HG02884 (cell line): Measurements from ENCODE around the gene GRIN2A.

ENCODE experiments used
- ATAC-seq: cut with Tn5 transposase; IDR thresholded peaks from one replicate; pipeline ENCODE4 v1.9.1; 2021; ENCODE audit warnings: mild to moderate bottlenecking, moderate library complexity; ENCODE audit not compliant: unreplicated experiment

Gene GRIN2A

DNA sequence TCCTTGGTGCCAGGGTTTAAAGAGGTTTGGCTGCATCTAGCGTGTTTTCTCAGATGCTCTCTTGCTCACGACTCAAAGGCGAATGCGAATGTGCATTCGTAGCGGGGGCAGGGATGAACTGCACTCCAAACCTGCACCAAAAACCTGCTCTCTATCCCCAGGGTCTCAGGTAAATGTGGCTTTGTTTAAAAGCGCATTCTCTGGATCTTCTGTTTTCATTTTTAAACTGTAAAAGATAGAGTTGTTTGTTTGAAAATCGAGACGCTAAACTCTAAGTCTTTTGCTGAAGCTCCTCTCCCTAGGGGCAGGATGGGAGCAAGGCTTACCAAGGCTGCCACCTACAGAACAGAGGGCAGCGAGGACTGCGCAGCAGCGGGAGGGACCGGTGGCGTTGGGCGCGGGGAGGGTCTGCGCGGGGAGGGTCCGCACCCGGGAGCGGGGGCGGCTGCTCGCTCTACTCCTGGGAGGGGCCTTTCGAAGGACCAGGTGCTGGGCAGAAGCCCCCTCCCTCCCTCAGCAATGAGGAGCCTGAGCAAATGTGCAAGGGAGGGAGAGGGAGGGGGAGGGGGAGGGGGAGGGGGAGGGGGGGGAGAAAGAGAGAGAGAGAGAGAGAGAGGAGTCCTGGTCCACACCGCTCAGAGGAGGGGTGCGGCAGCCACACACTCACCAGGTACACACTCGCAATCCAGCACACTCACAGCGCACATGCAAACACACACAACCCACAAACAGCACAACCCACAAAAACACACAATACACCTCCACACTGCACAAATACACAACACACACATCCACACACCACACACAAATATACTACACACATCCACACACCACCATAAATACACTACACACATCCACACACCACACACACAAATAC lies 142.8 kb downstream of the GRIN2A start:
- no peak for ATAC-seq

DNA sequence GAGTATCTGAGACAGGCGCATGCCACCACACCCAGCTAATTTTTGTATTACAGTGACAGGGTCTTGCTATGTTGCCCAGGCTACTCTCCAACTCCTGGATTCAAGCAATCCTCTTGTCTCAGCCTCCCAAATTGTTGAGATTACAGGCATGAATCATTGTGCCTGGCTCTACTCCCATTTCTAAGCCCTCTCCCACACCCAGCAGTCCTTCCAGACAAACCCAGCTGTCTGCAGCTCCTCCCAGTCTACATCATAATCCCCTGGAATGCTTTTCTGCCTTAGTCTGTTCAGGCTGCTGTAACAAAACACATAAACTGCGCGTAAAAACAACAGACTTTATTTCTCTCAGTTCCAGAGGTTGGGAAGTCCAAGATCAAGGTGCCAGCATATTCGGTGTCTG lies 144.5 kb downstream of the GRIN2A start:
- ATAC-seq, result no peak

- ATAC-seq, result no peak
These were observed 145.3 kb downstream of the GRIN2A start for GRCh38 chr16:10036956-10037355.

DNA sequence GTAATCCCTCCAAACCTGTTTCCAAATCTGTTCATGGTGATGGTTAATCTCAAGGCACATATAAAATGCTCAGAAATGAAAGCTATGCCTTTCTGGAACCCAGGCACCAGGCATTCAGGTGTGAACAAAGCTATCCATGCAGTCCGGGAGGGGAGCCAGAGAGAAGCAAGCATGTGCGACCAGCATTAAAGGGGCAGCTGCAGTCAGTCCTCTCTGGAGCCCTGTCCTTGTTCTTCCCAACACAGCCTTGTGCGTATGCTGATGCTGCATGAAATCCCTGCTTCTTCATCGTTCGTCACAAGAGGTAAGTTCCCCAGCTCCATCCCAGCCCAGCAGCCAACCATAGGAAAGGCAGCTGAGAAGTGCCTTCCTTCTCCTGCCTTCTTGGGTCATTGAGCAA lies 148.7 kb downstream of the GRIN2A start:
- no peak for ATAC-seq

DNA sequence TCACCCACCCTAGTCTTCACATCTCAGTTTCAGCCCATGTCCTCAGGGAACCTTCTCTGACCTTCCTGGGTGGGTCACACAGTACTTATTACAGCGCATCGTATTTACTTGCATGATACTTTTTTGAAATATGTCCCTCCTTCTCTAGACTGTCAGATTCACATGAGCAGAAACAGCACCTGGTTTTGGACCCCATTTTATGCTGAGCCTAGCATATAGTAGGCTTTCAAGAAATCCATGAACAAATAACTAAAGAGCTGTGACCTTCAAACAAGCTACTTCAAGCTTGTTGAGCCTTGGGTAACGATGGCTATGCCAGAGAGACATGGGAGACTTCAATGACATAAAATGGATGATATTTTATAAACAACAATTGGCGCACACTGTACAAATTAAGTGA lies 150.3 kb downstream of the GRIN2A start:
- ATAC-seq, result no peak

GRCh38 chr16:10031473-10031872 lies 150.8 kb downstream of the GRIN2A start:
- ATAC-seq, result no peak

- no peak for ATAC-seq
These were observed 153.6 kb downstream of the GRIN2A start for GRCh38 chr16:10028644-10029043.

- ATAC-seq, result no peak
These were observed 154.7 kb downstream of the GRIN2A start for GRCh38 chr16:10027553-10027952.

DNA sequence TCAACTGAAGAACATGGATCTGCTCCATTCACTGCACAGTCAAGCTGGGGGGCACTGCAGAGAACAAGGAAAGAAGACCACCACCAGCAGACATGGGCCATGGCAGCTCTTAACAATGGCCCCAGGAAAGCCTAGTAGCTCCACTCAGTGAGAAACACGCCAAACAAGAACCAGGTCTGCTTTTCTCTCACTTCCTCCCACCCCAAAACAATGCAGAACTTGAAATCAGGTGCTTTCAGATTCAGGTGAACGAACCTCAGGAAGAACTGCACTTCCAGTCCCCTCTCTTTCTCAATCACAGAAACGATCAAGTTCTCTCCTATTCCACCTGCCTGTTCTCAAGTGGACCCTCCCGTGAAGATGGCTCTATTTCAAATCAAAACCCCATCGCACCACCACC lies 155.6 kb downstream of the GRIN2A start:
- no peak for ATAC-seq

DNA sequence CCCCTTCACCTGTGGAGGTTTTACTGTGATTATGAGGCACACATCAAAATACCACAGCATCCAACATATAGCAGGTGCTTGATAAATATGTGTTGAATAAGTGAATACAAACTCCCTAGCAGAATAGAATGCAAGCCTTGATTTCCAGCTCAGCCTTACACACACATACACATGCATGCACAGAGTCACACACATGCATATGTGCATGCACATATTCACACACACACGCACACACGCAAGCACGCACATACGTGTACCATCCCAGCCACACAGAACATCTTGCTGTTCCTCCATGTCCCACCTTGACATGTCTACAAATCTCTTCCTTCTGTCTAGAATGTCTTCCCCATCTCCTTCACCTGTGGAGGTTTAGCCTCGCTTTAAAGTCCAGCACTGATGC lies 160.1 kb downstream of the GRIN2A start:
- no peak for ATAC-seq

DNA sequence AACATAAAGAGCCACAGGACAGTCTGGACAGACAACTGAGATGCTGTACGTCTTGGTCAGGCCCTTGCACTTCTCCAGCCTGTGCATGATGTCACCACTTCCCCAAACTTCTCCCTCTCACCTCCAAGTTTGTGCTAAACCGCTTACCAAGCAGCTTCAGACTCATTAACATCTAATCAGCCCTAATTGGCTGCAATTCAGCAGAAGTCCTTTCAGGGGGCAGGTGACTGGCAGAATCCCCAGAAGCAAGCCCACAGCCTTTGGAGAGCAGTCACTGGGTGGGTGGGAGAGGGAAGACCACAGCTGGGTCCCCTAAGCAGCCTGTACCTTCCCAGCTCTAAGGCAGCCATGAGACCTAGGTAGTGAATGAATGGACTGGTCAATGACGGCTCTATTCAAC lies 161.4 kb downstream of the GRIN2A start:
- ATAC-seq, result no peak

- no peak for ATAC-seq
These were observed 165.5 kb downstream of the GRIN2A start for GRCh38 chr16:10016752-10017151.

DNA sequence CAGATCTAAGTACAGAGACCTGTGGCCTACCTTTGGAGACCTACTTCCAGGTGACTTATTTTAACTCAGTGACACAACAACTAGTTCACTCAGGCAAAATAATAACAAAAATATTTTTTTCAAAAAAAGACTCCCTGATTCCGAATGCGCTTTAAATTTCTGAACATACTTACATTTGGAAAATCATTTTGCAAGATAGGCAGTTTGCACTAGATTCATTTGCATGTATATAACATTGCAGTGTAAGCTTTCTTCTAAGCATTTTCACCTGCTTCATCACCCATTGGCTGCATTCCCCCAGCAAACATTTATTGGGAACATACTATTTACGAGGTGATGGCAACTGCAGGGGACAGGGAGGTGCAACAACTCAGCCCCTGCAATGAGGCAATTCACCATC lies 166.8 kb downstream of the GRIN2A start:
- no peak for ATAC-seq

DNA sequence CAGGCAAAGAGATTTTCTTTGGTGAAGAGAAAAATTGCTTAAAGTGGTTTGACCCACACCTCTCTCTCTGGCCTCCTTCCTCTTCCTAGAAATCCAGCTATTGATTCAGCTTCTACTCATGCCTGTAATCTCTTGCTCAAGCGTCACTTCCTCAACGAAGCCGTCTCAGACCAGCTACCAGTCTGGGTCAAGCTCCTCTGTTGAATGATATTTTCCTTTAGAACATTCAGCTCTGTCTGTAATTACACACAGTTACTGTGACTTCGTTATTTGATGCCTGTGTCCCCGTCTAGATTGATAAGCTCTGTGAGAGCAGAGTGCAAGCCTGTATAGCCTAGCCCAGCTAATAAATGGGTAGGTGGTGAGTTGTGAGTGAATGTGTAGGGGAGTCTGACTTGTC lies 168.5 kb downstream of the GRIN2A start:
- no peak for ATAC-seq

- ATAC-seq, result no peak
These were observed 168.9 kb downstream of the GRIN2A start for GRCh38 chr16:10013364-10013763.

DNA sequence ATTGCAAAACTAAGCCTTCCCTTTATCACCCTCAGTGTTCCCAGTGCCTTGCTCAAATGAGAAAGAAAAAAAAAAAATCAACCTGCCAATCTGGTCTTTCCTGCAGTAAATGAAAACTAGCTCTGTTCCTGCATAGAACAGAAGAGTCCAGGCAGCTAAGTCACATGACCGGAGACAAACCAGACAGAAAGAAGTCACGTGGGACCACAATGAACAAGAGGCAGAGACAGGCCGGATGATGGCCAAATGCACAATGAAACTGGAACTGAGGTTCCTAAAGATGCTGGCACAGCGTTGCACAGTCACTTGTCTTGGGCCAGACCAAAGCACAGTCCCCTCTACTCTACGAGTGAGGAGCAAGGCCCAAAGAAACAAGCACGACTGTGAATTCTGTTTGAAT lies 172.5 kb downstream of the GRIN2A start:
- no peak for ATAC-seq

- no peak for ATAC-seq
These were observed 178.7 kb downstream of the GRIN2A start for GRCh38 chr16:10003486-10003885.

DNA sequence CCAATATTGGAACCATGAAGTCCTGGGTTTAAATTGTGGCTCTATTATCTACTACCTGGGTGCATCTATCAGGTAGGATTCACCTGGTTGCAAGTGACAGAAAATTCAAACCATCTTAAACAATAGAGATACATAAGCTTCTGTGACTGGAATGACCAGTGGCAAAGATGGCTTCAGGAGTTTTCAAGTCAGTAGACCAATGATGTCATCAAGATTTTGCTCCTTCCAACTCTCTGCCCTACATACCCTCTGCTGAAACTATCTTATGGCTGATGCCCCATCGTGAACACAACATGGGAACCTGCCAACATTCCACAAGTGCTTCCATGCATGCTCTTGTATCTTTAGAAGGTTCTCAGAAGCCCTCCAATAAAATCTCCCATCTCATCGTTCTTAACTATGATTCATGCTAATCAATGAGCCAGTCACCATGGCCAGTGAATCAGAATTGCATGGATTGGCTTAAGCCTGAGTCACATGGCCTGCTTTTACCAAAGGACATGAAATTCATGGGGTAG lies 180.9 kb downstream of the GRIN2A start:
- no peak for ATAC-seq

- ATAC-seq, result no peak
These were observed 186.0 kb downstream of the GRIN2A start for GRCh38 chr16:9996221-9996620.

DNA sequence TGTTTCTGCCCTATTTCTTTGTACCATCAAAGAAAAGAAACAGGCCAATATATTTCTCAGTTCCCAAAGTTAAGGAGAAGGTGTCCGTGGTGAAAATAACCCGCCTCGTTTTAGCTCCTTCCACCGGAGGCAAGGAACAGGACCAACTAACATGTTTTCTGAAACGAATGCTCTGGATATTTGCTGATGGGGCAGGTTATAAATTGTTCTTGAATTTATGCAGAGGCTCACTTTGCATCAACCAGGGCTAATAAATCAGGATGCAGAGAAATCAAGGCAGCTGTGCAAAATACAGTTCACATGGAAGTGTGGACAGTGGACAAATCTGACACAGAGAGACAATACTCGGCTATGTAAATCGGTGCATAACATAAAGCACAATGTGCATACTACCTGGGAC lies 189.8 kb downstream of the GRIN2A start:
- ATAC-seq, result no peak

- no peak for ATAC-seq
These were observed 201.2 kb downstream of the GRIN2A start for GRCh38 chr16:9980981-9981380.

DNA sequence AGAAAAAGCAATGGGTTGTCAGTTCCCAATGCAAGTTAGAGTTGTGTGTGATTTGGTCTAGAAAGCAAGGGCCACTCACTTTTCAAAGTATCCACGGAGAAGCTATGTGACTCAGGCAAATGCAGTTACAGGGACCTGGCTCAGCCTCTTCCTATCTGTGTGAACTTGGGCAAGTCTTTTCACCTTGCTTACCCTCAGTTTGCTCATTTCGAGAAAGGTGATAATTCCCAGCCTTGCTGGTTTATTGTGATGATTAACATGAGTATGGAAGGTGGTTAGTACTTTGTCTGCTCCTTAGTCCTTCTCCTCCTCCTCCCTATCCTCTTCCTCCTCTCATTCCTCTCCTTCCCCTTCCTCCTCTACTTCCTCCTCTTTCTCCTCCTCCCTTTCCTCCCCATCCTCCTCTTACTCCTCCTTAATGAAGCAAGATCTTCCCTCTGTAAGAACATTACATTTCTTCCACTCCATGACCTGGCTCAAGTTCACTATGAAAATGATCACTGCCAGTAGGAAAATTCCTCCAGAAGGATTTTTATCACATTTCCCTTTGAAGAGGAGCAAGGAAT lies 204.0 kb downstream of the GRIN2A start:
- ATAC-seq, result no peak
